ENCODE data around the gene SLC35E4. TPM values are rescaled to one million over a fixed set of nuclear protein-coding genes. Genes with fewer than 3 reads are reported as not detected.
"Not testable (repeated sequence)": the region's sequence is repeated elsewhere in the genome, so short reads cannot be mapped to it uniquely, and the experiment has no call there.

SLC35E4 gene, protein sequence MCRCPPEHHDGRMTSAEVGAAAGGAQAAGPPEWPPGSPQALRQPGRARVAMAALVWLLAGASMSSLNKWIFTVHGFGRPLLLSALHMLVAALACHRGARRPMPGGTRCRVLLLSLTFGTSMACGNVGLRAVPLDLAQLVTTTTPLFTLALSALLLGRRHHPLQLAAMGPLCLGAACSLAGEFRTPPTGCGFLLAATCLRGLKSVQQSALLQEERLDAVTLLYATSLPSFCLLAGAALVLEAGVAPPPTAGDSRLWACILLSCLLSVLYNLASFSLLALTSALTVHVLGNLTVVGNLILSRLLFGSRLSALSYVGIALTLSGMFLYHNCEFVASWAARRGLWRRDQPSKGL
- polyA plus RNA-seq = 1 to 10 TPM; 1.4 to 2.7 (median 2.7) TPM

GRCh38 chr22:30635273-30636225 is at the start of gene SLC35E4:
Gene SLC35E4, plus strand, starts transcription at chr22:30635781. Its CDS starts 670 bp downstream, at chr22:30636451.
- Mint-ChIP-seq H3K27me3 (ENCODE audit: low read depth in 3 of 3) (peaks cover 1 to 4% (median 3%) of the 10 kb centered on the region in 3 donors), H3K4me3 (peak within 1 kb of the TSS; percentile 80 to 92 (median 85))

GRCh38 chr22:30586414-30586813 is 49.2 kb upstream of the SLC35E4 start:
- H3K27me3 Mint-ChIP-seq (ENCODE audit: low read depth in 3 of 3) = peaks cover 0 to 3% (median 0%) of the 10 kb centered on the region in 3 donors
- no peak for DNase-seq
- no peaks in the 10 kb centered on the region for H3K9me3 Mint-ChIP-seq
- H3K36me3 Mint-ChIP-seq = peaks cover 9 to 31% (median 22%) of the 10 kb centered on the region in 3 donors
- peaks cover 0 to 2% of the 10 kb centered on the region in 2 donors for H3K4me1 Mint-ChIP-seq
- no peak overlapping the region for H3K4me3 Mint-ChIP-seq
- H3K27ac Mint-ChIP-seq = no peak overlapping the region

More at GRCh38 chr22:30635273-30636225, at the start of gene SLC35E4:
- DNase-seq = peak; percentile 90 to 92 (median 92)
- peaks cover 0 to 2% (median 0%) of the 10 kb centered on the region in 6 donors for H3K9me3 Mint-ChIP-seq
- H3K27ac Mint-ChIP-seq = peak within 1 kb of the TSS; percentile 86 to 96 (median 94)
- peaks cover 19 to 20% of the 10 kb centered on the region in 2 donors for H3K4me1 Mint-ChIP-seq
- peaks cover 0 to 4% (median 0%) of the 10 kb centered on the region in 3 donors for H3K36me3 Mint-ChIP-seq

DNA sequence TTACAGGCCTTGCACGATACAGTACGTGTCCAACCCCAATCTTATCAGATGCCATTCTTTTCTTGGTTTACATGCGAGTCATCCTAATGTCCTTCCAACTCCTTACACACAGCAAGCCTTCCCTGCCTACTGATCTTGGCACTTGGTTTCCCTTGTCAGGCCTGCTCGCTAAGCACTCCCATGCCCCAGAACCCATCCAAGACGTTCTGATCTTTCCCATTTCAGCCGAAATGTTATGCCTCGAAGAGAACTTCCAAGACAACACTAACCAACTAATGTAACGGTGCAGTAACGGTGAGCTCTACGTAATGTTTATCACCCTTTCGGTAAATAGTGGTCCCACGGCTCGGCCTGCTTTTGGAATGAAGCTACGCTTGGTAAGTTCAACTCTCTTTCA is 44.4 kb upstream of the SLC35E4 start:
- peaks cover 1 to 5% (median 4%) of the 10 kb centered on the region in 3 donors for H3K27me3 Mint-ChIP-seq (ENCODE audit: low read depth in 3 of 3)
- DNase-seq = no peak
- no peaks in the 10 kb centered on the region for H3K9me3 Mint-ChIP-seq
- peaks cover 0 to 2% of the 10 kb centered on the region in 2 donors for H3K4me1 Mint-ChIP-seq
- H3K27ac Mint-ChIP-seq = no peak overlapping the region
- no peak overlapping the region for H3K4me3 Mint-ChIP-seq
- H3K36me3 Mint-ChIP-seq = peaks cover 8 to 19% (median 15%) of the 10 kb centered on the region in 3 donors

DNA sequence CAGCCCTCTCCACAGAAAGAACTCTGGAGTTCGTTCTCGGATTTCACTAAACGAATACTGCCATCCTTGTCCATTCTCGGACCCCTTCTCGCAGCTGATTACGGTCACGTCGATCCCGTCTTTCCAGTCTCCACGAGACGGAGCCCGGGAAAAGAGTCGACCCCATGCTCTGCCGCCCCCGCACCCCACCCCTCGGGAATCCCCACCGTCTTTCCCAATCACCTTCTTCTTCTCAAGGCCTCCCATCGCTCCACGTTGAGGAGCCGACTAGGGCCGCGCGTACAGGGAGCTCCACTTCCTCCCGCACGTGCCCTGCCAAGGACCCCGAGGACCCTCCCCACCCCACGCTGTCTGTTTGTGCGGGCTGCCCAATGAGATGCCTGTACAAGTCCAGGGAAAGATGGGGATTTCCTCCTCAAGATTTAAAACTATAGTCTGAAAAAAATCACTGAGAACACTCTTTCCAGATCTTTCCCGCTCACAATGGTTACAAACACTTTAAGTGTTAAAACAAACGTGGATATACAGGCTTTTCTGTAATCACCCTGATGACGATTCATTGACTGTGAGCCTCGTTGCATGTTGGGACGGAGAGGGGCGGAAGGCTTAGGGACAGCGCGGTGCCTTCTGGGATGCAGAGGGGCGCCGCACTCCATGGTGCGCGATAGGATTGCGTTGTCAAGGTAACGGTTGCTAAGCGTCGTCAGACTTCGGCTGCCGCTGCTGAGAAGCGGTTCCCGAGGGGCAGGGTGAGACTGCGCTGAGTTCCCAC is 43.8 kb upstream of the SLC35E4 start, which contains the start of gene PES1:
Gene PES1 (minus strand): TSS at position 323 of the 772 bp plus-strand sequence. CDS start 77 bp downstream, at position 246.
- H3K4me3 Mint-ChIP-seq = no peak within 1 kb of the TSS
- peaks cover 0 to 5% (median 4%) of the 10 kb centered on the region in 3 donors for H3K27me3 Mint-ChIP-seq (ENCODE audit: low read depth in 3 of 3)
- peaks cover 4 to 15% (median 11%) of the 10 kb centered on the region in 3 donors for H3K36me3 Mint-ChIP-seq
- H3K27ac Mint-ChIP-seq = peak within 1 kb of the TSS in 1 of 6 donors; percentile 51
- no peaks in the 10 kb centered on the region for H3K9me3 Mint-ChIP-seq
- peaks cover 0 to 2% of the 10 kb centered on the region in 2 donors for H3K4me1 Mint-ChIP-seq
- DNase-seq = peak; percentile 95 to 96 (median 96)

GRCh38 chr22:30592360-30592713 is 43.2 kb upstream of the SLC35E4 start:
- not testable (repeated sequence) for H3K27ac Mint-ChIP-seq; H3K9me3 Mint-ChIP-seq; H3K4me1 Mint-ChIP-seq; DNase-seq; H3K4me3 Mint-ChIP-seq; H3K27me3 Mint-ChIP-seq (ENCODE audit: low read depth in 3 of 3)
- H3K36me3 Mint-ChIP-seq = peaks cover 4 to 10% (median 6%) of the 10 kb centered on the region in 3 donors

DNA sequence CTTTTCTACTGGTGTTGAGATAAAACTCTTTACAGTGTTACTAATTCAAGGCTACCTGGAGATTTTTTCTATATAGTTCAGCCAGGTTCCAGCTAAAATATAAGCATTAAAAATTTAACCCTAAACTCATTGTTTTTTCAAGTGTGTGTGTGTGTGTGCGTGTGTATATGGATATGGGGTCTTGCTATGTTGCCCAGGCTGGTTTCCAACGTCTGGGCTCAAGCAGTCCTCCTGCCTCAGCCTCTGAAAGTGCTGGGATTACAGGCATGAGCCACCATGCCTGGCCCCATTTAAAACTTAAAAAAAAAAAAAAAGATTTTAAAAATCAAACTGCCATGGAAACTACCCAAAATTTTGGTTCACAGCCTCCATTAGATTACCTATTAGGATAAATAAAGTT is 39.4 kb upstream of the SLC35E4 start:
- H3K9me3 Mint-ChIP-seq = no peaks in the 10 kb centered on the region
- DNase-seq = no peak
- peaks cover 0 to 5% (median 4%) of the 10 kb centered on the region in 3 donors for H3K27me3 Mint-ChIP-seq (ENCODE audit: low read depth in 3 of 3)
- no peaks in the 10 kb centered on the region for H3K4me1 Mint-ChIP-seq
- no peaks in the 10 kb centered on the region for H3K36me3 Mint-ChIP-seq
- H3K4me3 Mint-ChIP-seq = no peak overlapping the region
- H3K27ac Mint-ChIP-seq = no peak overlapping the region

DNA sequence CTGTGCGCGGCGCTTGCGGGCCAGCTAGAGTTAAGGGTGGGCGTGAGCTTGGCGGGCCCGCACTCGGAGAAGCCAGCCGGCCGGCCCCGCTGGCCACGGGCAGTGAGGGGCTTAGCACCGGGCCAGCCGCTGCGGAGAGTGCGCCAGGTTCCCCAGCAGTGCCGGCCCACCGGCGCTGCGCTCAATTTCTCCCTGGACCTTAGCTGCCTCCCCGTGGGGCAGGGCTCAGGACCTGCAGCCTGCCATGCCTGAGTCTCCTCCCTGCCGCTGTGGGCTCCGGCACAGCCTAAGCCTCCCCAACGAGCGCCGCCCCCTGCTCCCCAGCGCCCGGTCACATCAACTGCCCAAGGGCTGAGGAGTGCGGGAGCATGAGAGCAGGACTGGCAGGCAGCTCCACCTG is 38.7 kb upstream of the SLC35E4 start:
- H3K27ac Mint-ChIP-seq = no peak overlapping the region

GRCh38 chr22:30598986-30599385 is 36.6 kb upstream of the SLC35E4 start:
- Mint-ChIP-seq H3K4me1 (no peaks in the 10 kb centered on the region), H3K36me3 (no peaks in the 10 kb centered on the region), H3K9me3 (no peaks in the 10 kb centered on the region), H3K27ac (no peak overlapping the region), H3K4me3 (no peak overlapping the region), H3K27me3 (ENCODE audit: low read depth in 3 of 3) (peaks cover 0 to 2% (median 0%) of the 10 kb centered on the region in 3 donors)
- no peak for DNase-seq

More for the DNA sequence above, 38.7 kb upstream of the SLC35E4 start:
- no peak overlapping the region for H3K4me3 Mint-ChIP-seq
- H3K4me1 Mint-ChIP-seq = no peaks in the 10 kb centered on the region
- H3K27me3 Mint-ChIP-seq (ENCODE audit: low read depth in 3 of 3) = peaks cover under 1 to 5% (median 4%) of the 10 kb centered on the region in 3 donors
- no peak for DNase-seq
- no peaks in the 10 kb centered on the region for H3K9me3 Mint-ChIP-seq
- H3K36me3 Mint-ChIP-seq = no peaks in the 10 kb centered on the region

DNA sequence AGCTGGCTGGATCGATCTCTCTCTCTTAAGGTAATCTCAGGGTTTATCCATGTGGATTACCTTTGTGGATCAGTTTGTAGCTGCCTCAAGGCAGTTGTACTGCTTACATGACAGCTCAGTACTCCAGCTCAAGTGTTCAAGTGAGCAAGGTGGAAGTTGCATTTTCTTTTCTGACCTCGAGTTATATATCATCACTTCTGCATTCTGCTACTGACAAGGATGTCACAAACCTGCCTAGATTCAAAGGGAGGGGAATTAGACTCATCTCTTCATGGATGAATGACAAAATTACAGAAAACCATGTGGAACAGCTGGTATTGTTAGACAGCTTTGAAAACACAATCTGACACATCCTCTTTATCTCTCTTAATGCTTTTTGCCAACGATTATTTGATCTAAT is 34.7 kb upstream of the SLC35E4 start:
- DNase-seq = no peak
- H3K9me3 Mint-ChIP-seq = no peaks in the 10 kb centered on the region
- peaks cover 0 to 2% (median 0%) of the 10 kb centered on the region in 3 donors for H3K27me3 Mint-ChIP-seq (ENCODE audit: low read depth in 3 of 3)
- peaks cover 5 to 7% of the 10 kb centered on the region in 2 donors for H3K4me1 Mint-ChIP-seq
- no peak overlapping the region for H3K4me3 Mint-ChIP-seq
- H3K36me3 Mint-ChIP-seq = no peaks in the 10 kb centered on the region
- H3K27ac Mint-ChIP-seq = no peak overlapping the region

DNA sequence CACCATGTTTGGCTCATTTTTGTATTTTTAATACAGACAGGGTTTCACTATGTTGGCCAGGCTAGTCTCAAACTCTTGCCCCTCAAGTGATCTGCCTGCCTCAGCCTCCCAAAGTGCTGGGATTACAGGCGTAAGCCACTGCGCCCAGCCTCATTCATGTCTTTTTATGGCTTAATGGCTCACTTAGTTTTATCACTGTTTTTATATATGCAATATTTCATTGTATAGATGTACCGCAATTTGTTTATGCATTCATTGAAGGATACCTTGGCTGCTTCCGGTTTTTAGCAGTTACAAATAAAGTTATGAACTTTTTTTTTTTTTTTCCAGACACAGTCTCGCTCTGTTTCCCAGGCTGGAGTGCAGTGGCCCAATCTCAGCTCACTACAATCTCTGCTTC is 34.1 kb upstream of the SLC35E4 start:
- H3K4me1 Mint-ChIP-seq = peaks cover 10 to 12% of the 10 kb centered on the region in 2 donors
- no peaks in the 10 kb centered on the region for H3K9me3 Mint-ChIP-seq
- no peak overlapping the region for H3K27ac Mint-ChIP-seq
- DNase-seq = no peak
- peaks cover 0 to 2% (median 0%) of the 10 kb centered on the region in 3 donors for H3K27me3 Mint-ChIP-seq (ENCODE audit: low read depth in 3 of 3)
- H3K36me3 Mint-ChIP-seq = no peaks in the 10 kb centered on the region
- H3K4me3 Mint-ChIP-seq = no peak overlapping the region

GRCh38 chr22:30602049-30602448 is 33.5 kb upstream of the SLC35E4 start:
- no peak for DNase-seq
- no peak overlapping the region for H3K4me3 Mint-ChIP-seq
- H3K9me3 Mint-ChIP-seq = no peaks in the 10 kb centered on the region
- H3K27me3 Mint-ChIP-seq (ENCODE audit: low read depth in 3 of 3) = peaks cover 0 to 2% (median 0%) of the 10 kb centered on the region in 3 donors
- H3K4me1 Mint-ChIP-seq = peaks cover 14 to 17% of the 10 kb centered on the region in 2 donors
- no peak overlapping the region for H3K27ac Mint-ChIP-seq
- no peaks in the 10 kb centered on the region for H3K36me3 Mint-ChIP-seq

- Mint-ChIP-seq H3K27me3 (ENCODE audit: low read depth in 3 of 3) (peaks cover 0 to 3% (median 2%) of the 10 kb centered on the region in 3 donors), H3K4me3 (no peak overlapping the region), H3K36me3 (no peaks in the 10 kb centered on the region), H3K27ac (peak overlapping the region in 1 of 6 donors; percentile 11), H3K9me3 (no peaks in the 10 kb centered on the region), H3K4me1 (peaks cover 19 to 24% of the 10 kb centered on the region in 2 donors)
- no peak for DNase-seq
Observed at GRCh38 chr22:30603801-30604200, 31.8 kb upstream of the SLC35E4 start.

- H3K27me3 Mint-ChIP-seq (ENCODE audit: low read depth in 3 of 3) = peaks cover 0 to 3% (median 2%) of the 10 kb centered on the region in 3 donors
- no peaks in the 10 kb centered on the region for H3K36me3 Mint-ChIP-seq
- H3K27ac Mint-ChIP-seq = no peak overlapping the region
- H3K4me1 Mint-ChIP-seq = peaks cover 19 to 24% of the 10 kb centered on the region in 2 donors
- DNase-seq = no peak
- H3K4me3 Mint-ChIP-seq = no peak overlapping the region
- H3K9me3 Mint-ChIP-seq = no peaks in the 10 kb centered on the region
Observed at GRCh38 chr22:30604723-30605122, 30.9 kb upstream of the SLC35E4 start.
